HG03280 (cell line): ENCODE results near the gene B3GNT2.
"Not testable (repeated sequence)": the region's sequence is repeated elsewhere in the genome, so short reads cannot be mapped to it uniquely, and the experiment has no call there.

Experiments used
- ATAC-seq: cut with Tn5 transposase; IDR thresholded peaks from one replicate; pipeline ENCODE4 v1.9.1; 2021; ENCODE audit warnings: mild to moderate bottlenecking, moderate library complexity; ENCODE audit not compliant: unreplicated experiment

B3GNT2 gene

GRCh38 chr2:62184512-62185230 is 11.2 kb upstream of the B3GNT2 start:
- ATAC-seq, result no peak

- ATAC-seq, result no peak
These were observed 10.3 kb upstream of the B3GNT2 start for GRCh38 chr2:62185475-62186155.

GRCh38 chr2:62186156-62186905 is 9.6 kb upstream of the B3GNT2 start:
- ATAC-seq, result no peak

GRCh38 chr2:62187246-62187645 is 8.7 kb upstream of the B3GNT2 start:
- no peak for ATAC-seq

- ATAC-seq, result no peak
These were observed 7.5 kb upstream of the B3GNT2 start for GRCh38 chr2:62188416-62188815.

- ATAC-seq, result no peak
These were observed 6.7 kb upstream of the B3GNT2 start for GRCh38 chr2:62189196-62189595.

GRCh38 chr2:62192811-62193210 is 3.1 kb upstream of the B3GNT2 start:
- ATAC-seq, result no peak

- no peak for ATAC-seq
These were observed 1.1 kb upstream of the B3GNT2 start for GRCh38 chr2:62194558-62195420.

GRCh38 chr2:62196278-62196901 is 475 bp downstream of the B3GNT2 start:
- peak; percentile 12 for ATAC-seq

- ATAC-seq, result no peak
These were observed 1.4 kb downstream of the B3GNT2 start for GRCh38 chr2:62197011-62197924.

GRCh38 chr2:62197925-62198633 is 2.2 kb downstream of the B3GNT2 start:
- no peak for ATAC-seq

GRCh38 chr2:62198854-62199253 is 2.9 kb downstream of the B3GNT2 start:
- ATAC-seq, result not testable (repeated sequence)

- no peak for ATAC-seq
These were observed 3.6 kb downstream of the B3GNT2 start for GRCh38 chr2:62199392-62200125.

- no peak for ATAC-seq
These were observed 4.5 kb downstream of the B3GNT2 start for GRCh38 chr2:62200291-62200841.

- no peak for ATAC-seq
These were observed 5.0 kb downstream of the B3GNT2 start for GRCh38 chr2:62200868-62201267.

- ATAC-seq, result no peak
These were observed 5.4 kb downstream of the B3GNT2 start for GRCh38 chr2:62201307-62201706.

GRCh38 chr2:62202019-62202722 is 6.3 kb downstream of the B3GNT2 start:
- peak; percentile 32 for ATAC-seq
